ENCODE results near the gene CDH4. TPM values are rescaled to one million over a fixed set of nuclear protein-coding genes. Genes with fewer than 3 reads are reported as not detected.

Gene CDH4
- total RNA-seq, 1 experiment from 2014 or later: not detected

DNA sequence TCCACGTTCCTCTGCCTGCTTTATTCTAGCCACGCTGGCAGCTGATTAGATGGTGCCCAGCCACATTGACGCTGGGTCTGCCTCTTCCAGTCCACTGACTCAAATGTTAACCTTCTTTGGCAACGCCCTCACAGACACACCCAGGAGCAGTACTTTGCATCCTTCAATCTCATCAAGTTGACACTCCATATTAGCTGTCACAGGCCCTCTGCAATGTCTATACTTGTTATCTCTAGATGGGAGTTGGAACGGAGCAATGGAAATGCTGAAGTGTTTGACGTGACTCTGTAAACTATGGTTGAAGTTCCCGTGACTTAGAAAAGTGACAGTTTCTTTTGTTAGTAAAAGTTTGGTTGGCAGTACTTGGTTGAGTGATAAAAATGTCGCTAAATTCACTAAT, 291.0 kb downstream of the CDH4 start:
- ATAC-seq (no peak), DNase-seq (ENCODE audit: low read depth, low spot score) (no peak)
- H3K36me3 ChIP-seq (ENCODE audit: control insufficient read depth, insufficient read depth, low read length): no peaks in the 10 kb centered on the region
- ChIA-PET POLR2A (no interaction called here), CTCF (no interaction called here)
- TF ChIP-seq, protein P1, sequence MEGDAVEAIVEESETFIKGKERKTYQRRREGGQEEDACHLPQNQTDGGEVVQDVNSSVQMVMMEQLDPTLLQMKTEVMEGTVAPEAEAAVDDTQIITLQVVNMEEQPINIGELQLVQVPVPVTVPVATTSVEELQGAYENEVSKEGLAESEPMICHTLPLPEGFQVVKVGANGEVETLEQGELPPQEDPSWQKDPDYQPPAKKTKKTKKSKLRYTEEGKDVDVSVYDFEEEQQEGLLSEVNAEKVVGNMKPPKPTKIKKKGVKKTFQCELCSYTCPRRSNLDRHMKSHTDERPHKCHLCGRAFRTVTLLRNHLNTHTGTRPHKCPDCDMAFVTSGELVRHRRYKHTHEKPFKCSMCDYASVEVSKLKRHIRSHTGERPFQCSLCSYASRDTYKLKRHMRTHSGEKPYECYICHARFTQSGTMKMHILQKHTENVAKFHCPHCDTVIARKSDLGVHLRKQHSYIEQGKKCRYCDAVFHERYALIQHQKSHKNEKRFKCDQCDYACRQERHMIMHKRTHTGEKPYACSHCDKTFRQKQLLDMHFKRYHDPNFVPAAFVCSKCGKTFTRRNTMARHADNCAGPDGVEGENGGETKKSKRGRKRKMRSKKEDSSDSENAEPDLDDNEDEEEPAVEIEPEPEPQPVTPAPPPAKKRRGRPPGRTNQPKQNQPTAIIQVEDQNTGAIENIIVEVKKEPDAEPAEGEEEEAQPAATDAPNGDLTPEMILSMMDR (IDR thresholded peaks at IDR 0.05): no peak
- TF ChIP-seq SIN3A (IDR thresholded peaks at IDR 0.05; ENCODE audit: borderline replicate concordance, insufficient read depth, low read depth, low read length) (no peak), TCF7L2 (IDR thresholded peaks at IDR 0.05; ENCODE audit: low read depth, low read length) (no peak), POLR2AphosphoS5 (IDR thresholded peaks at IDR 0.05; ENCODE audit: low read depth, low read length) (no peak)
- TF ChIP-seq, protein P2, sequence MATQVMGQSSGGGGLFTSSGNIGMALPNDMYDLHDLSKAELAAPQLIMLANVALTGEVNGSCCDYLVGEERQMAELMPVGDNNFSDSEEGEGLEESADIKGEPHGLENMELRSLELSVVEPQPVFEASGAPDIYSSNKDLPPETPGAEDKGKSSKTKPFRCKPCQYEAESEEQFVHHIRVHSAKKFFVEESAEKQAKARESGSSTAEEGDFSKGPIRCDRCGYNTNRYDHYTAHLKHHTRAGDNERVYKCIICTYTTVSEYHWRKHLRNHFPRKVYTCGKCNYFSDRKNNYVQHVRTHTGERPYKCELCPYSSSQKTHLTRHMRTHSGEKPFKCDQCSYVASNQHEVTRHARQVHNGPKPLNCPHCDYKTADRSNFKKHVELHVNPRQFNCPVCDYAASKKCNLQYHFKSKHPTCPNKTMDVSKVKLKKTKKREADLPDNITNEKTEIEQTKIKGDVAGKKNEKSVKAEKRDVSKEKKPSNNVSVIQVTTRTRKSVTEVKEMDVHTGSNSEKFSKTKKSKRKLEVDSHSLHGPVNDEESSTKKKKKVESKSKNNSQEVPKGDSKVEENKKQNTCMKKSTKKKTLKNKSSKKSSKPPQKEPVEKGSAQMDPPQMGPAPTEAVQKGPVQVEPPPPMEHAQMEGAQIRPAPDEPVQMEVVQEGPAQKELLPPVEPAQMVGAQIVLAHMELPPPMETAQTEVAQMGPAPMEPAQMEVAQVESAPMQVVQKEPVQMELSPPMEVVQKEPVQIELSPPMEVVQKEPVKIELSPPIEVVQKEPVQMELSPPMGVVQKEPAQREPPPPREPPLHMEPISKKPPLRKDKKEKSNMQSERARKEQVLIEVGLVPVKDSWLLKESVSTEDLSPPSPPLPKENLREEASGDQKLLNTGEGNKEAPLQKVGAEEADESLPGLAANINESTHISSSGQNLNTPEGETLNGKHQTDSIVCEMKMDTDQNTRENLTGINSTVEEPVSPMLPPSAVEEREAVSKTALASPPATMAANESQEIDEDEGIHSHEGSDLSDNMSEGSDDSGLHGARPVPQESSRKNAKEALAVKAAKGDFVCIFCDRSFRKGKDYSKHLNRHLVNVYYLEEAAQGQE (IDR thresholded peaks at IDR 0.05; ENCODE audit: insufficient read depth in 1 of 2, low read depth in 2 of 2, low read length in 1 of 2): no peak
- peaks cover 6% of the 10 kb centered on the region for H3K27me3 ChIP-seq (ENCODE audit: control insufficient read depth, insufficient read depth, low read length)
- no peaks in the 10 kb centered on the region for H3K9me3 ChIP-seq (ENCODE audit: control insufficient read depth, insufficient read depth, low read depth, low read length)
- intact Hi-C loops (cut with micrococcal nuclease; ENCODE audit: unreplicated experiment) (no loop called here), in situ Hi-C loops (cut with HindIII; ENCODE audit: low pct_unique_long_range_greater_than_20kb, low sequenced_read_pairs) (no loop called here)
- H3K27ac ChIP-seq (ENCODE audit: low read length): no peak overlapping the region
- H3K4me3 ChIP-seq (ENCODE audit: low read depth in 2 of 2, low read length in 2 of 2): no peak overlapping the region
- no peaks in the 10 kb centered on the region for H3K4me1 ChIP-seq (ENCODE audit: control insufficient read depth, insufficient read depth, low read length)
- no TSS peak for BruUV-seq (replicated peaks)

DNA sequence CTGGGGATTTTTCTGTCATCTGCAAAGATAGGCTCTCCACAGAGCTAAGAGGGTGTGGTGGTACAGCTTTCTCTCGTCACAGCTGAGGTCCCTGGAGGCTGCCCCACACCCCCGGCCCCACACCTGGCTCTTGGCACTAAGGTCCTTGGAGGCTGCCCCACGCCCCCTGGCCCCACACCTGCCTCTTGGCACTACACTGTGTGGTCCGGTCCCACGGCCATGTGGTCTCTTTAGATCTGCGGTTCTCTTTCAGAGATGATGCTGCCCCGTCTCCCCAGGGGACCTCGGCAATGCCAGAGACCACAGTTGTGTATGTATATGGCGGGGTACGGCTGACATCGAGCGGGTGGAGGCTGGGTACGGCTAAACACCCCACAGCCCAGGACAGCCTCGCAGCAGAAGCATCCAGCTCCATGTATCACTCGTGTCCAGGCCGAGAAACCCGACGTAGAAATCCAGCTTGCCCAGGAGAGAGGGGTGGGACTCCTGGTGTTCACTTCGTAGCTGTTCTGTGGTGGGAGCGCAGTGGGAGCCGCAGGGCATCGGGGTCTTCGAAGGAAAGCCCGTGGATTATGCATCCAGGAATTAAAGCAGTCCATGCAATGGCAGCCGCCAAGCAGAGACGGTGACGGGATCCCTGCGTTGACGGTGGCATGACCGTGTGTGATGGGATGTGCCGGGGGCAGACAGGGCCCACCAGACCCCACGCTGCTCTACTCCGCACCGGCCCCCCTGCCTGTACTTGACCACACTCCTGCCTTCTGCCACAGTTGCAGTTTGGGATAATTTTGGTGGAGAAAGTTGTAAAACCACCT, 292.1 kb downstream of the CDH4 start:
- ChIA-PET POLR2A (no interaction called here), CTCF (no interaction called here)
- H3K27ac ChIP-seq (ENCODE audit: low read length): no peak overlapping the region
- H3K4me3 ChIP-seq (ENCODE audit: low read depth in 2 of 2, low read length in 2 of 2): no peak overlapping the region
- no peaks in the 10 kb centered on the region for H3K4me1 ChIP-seq (ENCODE audit: control insufficient read depth, insufficient read depth, low read length)
- H3K36me3 ChIP-seq (ENCODE audit: control insufficient read depth, insufficient read depth, low read length): no peaks in the 10 kb centered on the region
- no peak for TF ChIP-seq SIN3A (IDR thresholded peaks at IDR 0.05; ENCODE audit: borderline replicate concordance, insufficient read depth, low read depth, low read length)
- TF ChIP-seq POLR2AphosphoS5 (IDR thresholded peaks at IDR 0.05; ENCODE audit: low read depth, low read length): no peak
- TF ChIP-seq, protein P1 (IDR thresholded peaks at IDR 0.05): no peak
- TF ChIP-seq TCF7L2 (IDR thresholded peaks at IDR 0.05; ENCODE audit: low read depth, low read length): no peak
- TF ChIP-seq, protein P2 (IDR thresholded peaks at IDR 0.05; ENCODE audit: insufficient read depth in 1 of 2, low read depth in 2 of 2, low read length in 1 of 2): no peak
- BruUV-seq (replicated peaks): no TSS peak
- in situ Hi-C loops (cut with HindIII; ENCODE audit: low pct_unique_long_range_greater_than_20kb, low sequenced_read_pairs) (no loop called here), intact Hi-C loops (cut with micrococcal nuclease; ENCODE audit: unreplicated experiment) (no loop called here)
- H3K27me3 ChIP-seq (ENCODE audit: control insufficient read depth, insufficient read depth, low read length): peaks cover 8% of the 10 kb centered on the region
- no peak for ATAC-seq
- no peak for DNase-seq (ENCODE audit: low read depth, low spot score)
- no peaks in the 10 kb centered on the region for H3K9me3 ChIP-seq (ENCODE audit: control insufficient read depth, insufficient read depth, low read depth, low read length)
